HUES6 (cell line): ENCODE measurements around the gene PPP2R2B.

Source experiments
- H3K27ac ChIP-seq: 2 replicates; pipeline ENCODE4 v1.7.0; 2013; ENCODE audit warnings: low read depth, mild to moderate bottlenecking, low read length, inconsistent platforms
- H3K27me3 ChIP-seq: 2 replicates; pipeline ENCODE4 v1.6.1; 2013; ENCODE audit warnings: low read length; ENCODE audit not compliant: control insufficient read depth, insufficient read depth
- H3K36me3 ChIP-seq: 2 replicates; pipeline ENCODE4 v1.6.1; 2013; ENCODE audit warnings: low read length; ENCODE audit not compliant: control insufficient read depth, insufficient read depth
- H3K4me1 ChIP-seq: 2 replicates; pipeline ENCODE4 v1.6.1; 2013; ENCODE audit warnings: low read length; ENCODE audit not compliant: control insufficient read depth, insufficient read depth
- H3K4me3 ChIP-seq: 2 replicates; pipeline ENCODE4 v1.5.1; 2013; ENCODE audit warnings: low read depth, low read length
- H3K9ac ChIP-seq: one replicate; pipeline ENCODE4 v1.6.1; 2013; ENCODE audit warnings: mild to moderate bottlenecking, low read length
- H3K9me3 ChIP-seq: 2 replicates; pipeline ENCODE4 v1.6.1; 2013; ENCODE audit warnings: low read depth, low read length; ENCODE audit not compliant: control insufficient read depth, insufficient read depth

Gene PPP2R2B

DNA sequence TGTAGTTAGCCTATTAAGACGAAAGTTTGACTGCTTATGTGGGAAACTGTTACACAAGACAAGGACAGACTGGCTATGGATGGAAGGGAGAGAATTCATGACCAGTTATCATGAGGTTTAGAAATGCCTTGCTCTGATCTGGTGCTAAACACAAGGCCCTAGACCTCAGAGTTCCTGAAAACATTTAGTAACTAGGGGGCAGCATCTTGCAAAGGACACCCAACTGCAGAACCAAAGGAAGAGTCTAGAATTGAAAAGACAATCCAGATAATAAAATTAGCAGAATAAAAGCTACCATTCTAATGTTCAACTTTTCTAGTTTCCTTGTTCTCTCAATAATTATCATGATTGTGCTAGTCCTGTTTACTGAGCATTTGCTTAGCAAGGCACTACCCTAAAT is 232.1 kb downstream of the PPP2R2B start:
- no peak overlapping the region for H3K4me3 ChIP-seq
- H3K27me3 ChIP-seq, result no peaks in the 10 kb centered on the region
- H3K27ac ChIP-seq, result no peak overlapping the region
- H3K4me1 ChIP-seq, result peaks cover 6% of the 10 kb centered on the region; the same call in 1 of the 2 replicates
- H3K9ac ChIP-seq, result no peak overlapping the region
- H3K36me3 ChIP-seq, result no peaks in the 10 kb centered on the region; the same call in 1 of the 2 replicates
- H3K9me3 ChIP-seq, result no peaks in the 10 kb centered on the region

DNA sequence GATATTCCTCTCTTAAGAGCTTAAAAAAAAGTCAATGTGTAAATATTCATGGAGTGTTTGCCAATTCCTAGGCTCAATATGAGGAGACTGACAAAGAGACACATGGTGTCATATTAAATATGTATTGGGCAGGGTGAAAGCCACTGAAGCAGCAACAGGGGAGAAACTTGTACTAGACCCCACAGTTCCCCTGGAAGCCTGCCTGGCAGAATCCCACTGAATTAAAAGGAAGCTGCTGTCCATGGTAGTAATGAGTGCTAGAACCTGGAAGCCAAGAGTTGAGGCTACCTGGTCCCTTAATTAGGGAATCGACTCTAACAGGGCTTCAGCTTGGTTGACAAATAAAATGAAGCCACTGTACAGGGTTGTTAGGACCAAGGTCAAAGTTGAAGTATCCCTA is 233.2 kb downstream of the PPP2R2B start:
- no peaks in the 10 kb centered on the region for H3K9me3 ChIP-seq
- no peak overlapping the region for H3K9ac ChIP-seq
- H3K4me3 ChIP-seq, result no peak overlapping the region
- no peaks in the 10 kb centered on the region; the same call in 1 of the 2 replicates for H3K36me3 ChIP-seq
- peaks cover 6% of the 10 kb centered on the region; the same call in 1 of the 2 replicates for H3K4me1 ChIP-seq
- no peak overlapping the region for H3K27ac ChIP-seq
- H3K27me3 ChIP-seq, result no peaks in the 10 kb centered on the region

DNA sequence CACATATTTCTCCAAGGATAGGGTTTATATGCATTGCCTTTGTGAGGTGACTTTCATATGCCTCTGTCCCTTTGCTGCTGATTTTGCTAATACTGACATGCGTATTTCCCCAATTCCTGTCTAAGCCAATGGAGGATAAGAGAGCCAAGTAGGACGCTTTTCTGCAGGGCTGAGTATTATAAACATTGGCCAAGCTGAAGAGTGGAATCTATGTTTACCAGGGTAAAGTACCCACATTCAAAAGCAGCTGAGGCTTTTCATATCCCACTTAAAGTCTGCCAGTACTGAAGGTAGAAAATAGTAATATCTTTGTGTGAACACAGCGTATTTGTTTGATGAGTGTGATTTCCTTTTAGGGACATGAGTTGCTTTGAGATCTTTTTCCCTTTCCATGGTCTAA is 233.7 kb downstream of the PPP2R2B start:
- no peak overlapping the region for H3K9ac ChIP-seq
- H3K4me3 ChIP-seq, result no peak overlapping the region
- no peaks in the 10 kb centered on the region for H3K9me3 ChIP-seq
- H3K4me1 ChIP-seq, result peaks cover 9% of the 10 kb centered on the region; the same call in 1 of the 2 replicates
- no peak overlapping the region for H3K27ac ChIP-seq
- no peaks in the 10 kb centered on the region; the same call in 1 of the 2 replicates for H3K36me3 ChIP-seq
- H3K27me3 ChIP-seq, result no peaks in the 10 kb centered on the region

DNA sequence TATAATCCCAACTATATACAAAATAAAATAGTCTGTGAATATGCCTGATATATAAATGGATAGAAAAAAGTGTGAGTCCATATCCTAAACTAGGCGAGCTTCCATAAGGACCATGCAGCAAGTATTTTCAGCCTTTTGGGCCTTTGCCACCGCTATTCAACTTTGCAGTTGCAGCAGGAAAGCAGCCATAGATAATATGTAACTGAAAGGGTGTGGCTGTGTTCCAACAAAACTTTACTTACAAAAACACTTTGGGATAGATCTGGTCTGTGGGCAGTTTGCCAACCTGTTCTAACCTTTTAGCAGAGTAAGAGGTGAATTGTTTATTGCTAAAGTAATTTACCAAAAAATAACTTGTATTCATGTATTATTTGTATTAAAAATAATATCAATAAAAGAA is 234.8 kb downstream of the PPP2R2B start:
- Histone ChIP-seq H3K27me3 (no peaks in the 10 kb centered on the region), H3K27ac (no peak overlapping the region), H3K36me3 (no peaks in the 10 kb centered on the region), H3K9me3 (no peaks in the 10 kb centered on the region), H3K4me3 (no peak overlapping the region), H3K9ac (no peak overlapping the region), H3K4me1 (peaks cover 9% of the 10 kb centered on the region; the same call in 1 of the 2 replicates)

DNA sequence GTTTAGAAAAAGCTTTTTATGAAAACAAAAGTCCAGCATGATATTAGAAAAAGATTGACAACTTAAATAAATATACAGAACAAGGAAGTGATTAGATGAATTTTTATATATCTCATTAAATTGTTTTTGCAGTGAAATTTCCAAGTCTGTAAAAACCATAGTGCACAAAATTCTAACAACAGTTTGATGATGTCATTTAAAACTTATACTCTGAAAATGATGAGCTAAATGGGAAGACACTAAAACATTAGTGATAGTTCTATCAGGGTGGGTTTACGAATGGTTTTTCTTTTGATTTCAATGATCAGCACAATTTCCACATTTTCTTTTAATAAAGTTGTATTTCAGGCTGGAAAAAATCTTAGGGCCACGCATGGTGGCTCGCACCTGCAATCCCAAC is 236.1 kb downstream of the PPP2R2B start:
- H3K27me3 ChIP-seq, result no peaks in the 10 kb centered on the region
- peaks cover 9% of the 10 kb centered on the region; the same call in 1 of the 2 replicates for H3K4me1 ChIP-seq
- H3K9me3 ChIP-seq, result no peaks in the 10 kb centered on the region
- no peak overlapping the region for H3K4me3 ChIP-seq
- H3K36me3 ChIP-seq, result no peaks in the 10 kb centered on the region; the same call in 1 of the 2 replicates
- no peak overlapping the region for H3K9ac ChIP-seq
- H3K27ac ChIP-seq, result no peak overlapping the region

DNA sequence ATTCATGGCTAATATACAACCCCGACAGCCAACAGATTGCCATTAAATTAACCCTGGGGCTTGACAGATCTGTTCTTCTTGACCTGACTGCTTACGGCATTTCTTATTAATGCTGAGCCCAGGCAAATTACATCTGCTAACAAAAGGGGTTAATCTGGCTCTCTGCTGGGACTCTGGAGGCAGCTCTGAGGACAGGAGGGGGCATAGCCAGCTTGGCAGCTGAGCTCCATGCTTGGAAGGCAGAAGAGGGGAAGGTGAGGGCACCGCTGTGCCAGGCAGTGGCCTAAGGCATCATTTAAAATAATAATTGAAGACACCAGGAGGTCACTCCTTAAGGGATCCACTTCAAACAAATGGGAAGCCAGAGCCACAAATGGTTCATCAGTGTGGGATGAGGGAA is 236.6 kb downstream of the PPP2R2B start:
- no peaks in the 10 kb centered on the region for H3K27me3 ChIP-seq

DNA sequence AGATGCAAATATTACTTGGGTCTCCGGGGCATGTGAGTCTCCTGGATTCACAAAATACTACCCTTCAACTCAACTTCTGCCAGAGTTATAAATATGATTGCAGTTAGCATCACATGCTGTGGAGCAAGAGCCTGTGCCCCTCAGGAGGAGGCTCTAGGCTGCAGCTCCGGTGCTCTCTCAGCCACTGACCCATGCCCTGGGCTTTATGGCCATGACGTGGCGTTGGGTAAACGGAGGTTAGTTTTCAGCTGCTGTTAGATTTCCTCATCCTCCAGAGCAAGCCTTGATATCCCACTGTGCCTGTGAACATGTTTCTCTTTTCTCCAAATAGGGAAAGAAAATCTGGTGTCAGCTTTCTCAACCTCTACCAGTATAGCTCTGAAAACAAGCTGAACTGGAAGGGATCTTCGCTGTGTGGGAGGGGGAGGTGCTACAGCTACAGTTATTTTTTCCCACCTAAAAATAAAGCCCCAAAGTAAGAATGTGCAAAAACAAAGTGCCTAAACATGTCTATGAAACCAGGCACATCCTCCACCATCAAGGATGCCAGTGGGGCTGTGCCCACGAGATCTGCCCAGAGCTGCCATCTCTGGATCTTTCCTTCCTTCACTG is 238.2 kb downstream of the PPP2R2B start:
- H3K9ac ChIP-seq, result no peak overlapping the region
- H3K4me3 ChIP-seq, result no peak overlapping the region
- no peaks in the 10 kb centered on the region for H3K9me3 ChIP-seq
- H3K27me3 ChIP-seq, result no peaks in the 10 kb centered on the region
- H3K27ac ChIP-seq, result no peak overlapping the region
- peaks cover 9% of the 10 kb centered on the region; the same call in 1 of the 2 replicates for H3K4me1 ChIP-seq
- no peaks in the 10 kb centered on the region; the same call in 1 of the 2 replicates for H3K36me3 ChIP-seq

More for the DNA sequence above, 236.6 kb downstream of the PPP2R2B start:
- no peak overlapping the region for H3K4me3 ChIP-seq
- no peak overlapping the region for H3K27ac ChIP-seq
- H3K9me3 ChIP-seq, result no peaks in the 10 kb centered on the region
- no peak overlapping the region for H3K9ac ChIP-seq
- peaks cover 9% of the 10 kb centered on the region; the same call in 1 of the 2 replicates for H3K4me1 ChIP-seq
- no peaks in the 10 kb centered on the region; the same call in 1 of the 2 replicates for H3K36me3 ChIP-seq

DNA sequence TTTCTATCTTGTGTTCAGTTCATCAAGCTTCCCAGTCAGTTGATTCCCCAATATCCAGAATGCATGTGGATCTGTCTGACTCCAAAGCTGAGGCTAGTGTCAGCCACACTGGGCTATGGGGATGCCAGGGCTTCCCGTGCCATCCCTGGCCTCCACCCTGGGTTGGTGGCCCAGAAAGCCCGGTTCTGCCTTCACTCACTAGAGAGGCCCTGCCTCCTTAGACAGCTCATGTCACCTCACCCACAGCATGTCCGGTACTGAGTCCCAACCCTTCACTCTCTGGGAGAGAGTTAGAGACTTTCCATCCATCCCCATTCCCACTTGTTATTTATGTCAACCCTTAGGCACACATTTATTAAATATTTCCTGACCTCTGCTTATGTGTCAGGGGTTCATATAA is 243.1 kb downstream of the PPP2R2B start:
- H3K36me3 ChIP-seq, result no peaks in the 10 kb centered on the region; the same call in 1 of the 2 replicates
- H3K4me3 ChIP-seq, result no peak overlapping the region
- H3K4me1 ChIP-seq, result 0 out of 2 replicates have a peak, but pooled peaks cover 3% of the 10 kb centered on the region
- no peak overlapping the region for H3K9ac ChIP-seq
- H3K27me3 ChIP-seq, result no peaks in the 10 kb centered on the region
- H3K27ac ChIP-seq, result no peak overlapping the region
- H3K9me3 ChIP-seq, result no peaks in the 10 kb centered on the region

DNA sequence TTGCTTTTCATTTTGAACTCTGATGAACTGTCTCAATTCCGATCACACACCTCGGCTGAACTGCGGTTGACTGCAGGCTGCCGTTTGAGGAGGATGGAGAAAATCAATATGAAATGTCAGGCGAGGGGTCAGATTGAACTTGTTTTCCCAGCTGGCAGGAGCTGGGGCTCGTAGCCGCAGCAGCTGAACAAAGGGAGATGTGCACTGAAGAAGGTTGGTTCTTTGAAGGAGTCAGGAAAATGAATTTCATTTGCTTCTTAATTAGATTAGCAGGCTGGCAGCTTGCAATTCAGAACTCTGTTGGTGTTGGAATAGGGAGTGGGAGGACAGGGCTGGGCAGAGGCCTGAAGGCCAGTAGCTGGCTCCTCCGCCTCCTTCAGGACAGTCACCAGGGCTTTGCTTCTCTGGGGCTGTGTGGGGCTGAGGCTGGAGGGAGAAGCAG is 245.2 kb downstream of the PPP2R2B start:
- H3K4me1 ChIP-seq, result no peaks in the 10 kb centered on the region
- no peak overlapping the region for H3K4me3 ChIP-seq
- H3K27me3 ChIP-seq, result no peaks in the 10 kb centered on the region
- H3K9ac ChIP-seq, result no peak overlapping the region
- no peak overlapping the region for H3K27ac ChIP-seq
- H3K9me3 ChIP-seq, result no peaks in the 10 kb centered on the region
- H3K36me3 ChIP-seq, result no peaks in the 10 kb centered on the region; the same call in 1 of the 2 replicates

DNA sequence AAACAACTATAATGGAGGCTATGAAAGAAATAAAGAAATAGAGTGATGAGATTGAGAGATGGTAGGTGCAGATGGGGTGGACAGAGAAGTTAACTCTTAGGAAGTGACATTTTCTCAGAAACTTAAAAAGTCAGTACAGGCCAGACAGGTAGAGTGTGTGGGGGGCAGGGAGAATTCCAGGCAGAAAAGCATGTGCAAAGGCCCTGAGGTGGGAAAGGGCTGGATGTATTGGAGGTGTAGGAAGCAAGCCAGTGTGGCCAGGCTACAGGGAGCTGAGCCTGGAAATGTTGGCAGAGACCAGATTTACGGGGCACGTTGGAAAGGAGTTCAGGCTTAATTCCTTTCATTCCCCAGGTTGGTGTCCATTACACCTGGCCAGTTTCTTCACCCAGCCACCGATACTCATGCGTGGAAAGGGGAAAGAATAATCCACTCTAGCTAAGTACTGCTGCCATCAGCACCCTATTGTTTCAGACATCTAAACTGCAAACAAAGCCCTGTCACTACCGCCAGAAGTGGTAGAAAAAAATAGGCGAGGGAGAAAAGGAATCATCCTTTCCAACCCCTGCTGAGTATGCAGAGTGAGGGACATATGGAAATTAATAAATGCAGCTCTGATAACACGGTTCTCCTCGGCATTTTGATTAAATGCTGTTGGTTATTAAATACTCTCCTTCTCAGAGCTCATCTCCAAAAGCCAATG is 245.8 kb downstream of the PPP2R2B start:
- H3K4me1 ChIP-seq, result no peaks in the 10 kb centered on the region
- H3K9ac ChIP-seq, result no peak overlapping the region
- no peaks in the 10 kb centered on the region; the same call in 1 of the 2 replicates for H3K36me3 ChIP-seq
- H3K27ac ChIP-seq, result no peak overlapping the region
- no peak overlapping the region for H3K4me3 ChIP-seq
- no peaks in the 10 kb centered on the region for H3K27me3 ChIP-seq
- H3K9me3 ChIP-seq, result no peaks in the 10 kb centered on the region

DNA sequence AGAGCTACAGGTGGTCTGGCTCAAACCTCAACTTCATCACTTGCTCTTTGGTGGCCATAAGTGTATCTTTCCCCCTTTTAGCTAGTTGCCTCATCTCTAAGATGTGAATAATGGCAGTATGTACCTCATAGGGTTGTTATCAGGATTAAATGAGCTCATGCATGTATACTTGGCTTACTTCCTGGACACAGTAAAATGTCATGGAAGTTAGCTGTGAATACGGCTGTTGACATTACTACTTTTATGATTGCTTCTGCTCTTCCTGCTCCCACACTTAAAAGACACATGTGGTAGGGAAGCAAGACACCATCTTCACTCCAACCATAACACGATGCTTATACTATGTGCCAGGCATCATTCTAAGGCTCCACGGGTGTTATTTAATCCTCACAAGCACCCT is 248.1 kb downstream of the PPP2R2B start:
- H3K9me3 ChIP-seq, result peaks cover 5% of the 10 kb centered on the region
- H3K27me3 ChIP-seq, result no peaks in the 10 kb centered on the region
- no peaks in the 10 kb centered on the region for H3K36me3 ChIP-seq
- H3K27ac ChIP-seq, result no peak overlapping the region
- H3K9ac ChIP-seq, result no peak overlapping the region
- peaks cover under 1% of the 10 kb centered on the region; the same call in 1 of the 2 replicates for H3K4me1 ChIP-seq
- H3K4me3 ChIP-seq, result no peak overlapping the region
